AG04449 (cell line): ENCODE results near the gene WDR91.

Source experiments
- CTCF ChIA-PET: fragments of 350-600 bp; formaldehyde crosslinking; extraction: SDS; loops from one replicate; lab custom pipeline; 2021; ENCODE audit warnings: antibody characterized with exemption; lab: Yijun Ruan, JAX
- POLR2A ChIA-PET: fragments of 400-600, 350-600 bp; formaldehyde crosslinking; extraction: SDS; loops from one replicate; lab custom pipeline; 2020; ENCODE audit warnings: antibody characterized with exemption, inconsistent platforms; lab: Yijun Ruan, JAX
- DNase-seq: peaks from one replicate; pipeline ENCODE4 v3.0.0-alpha.2; 2010; ENCODE audit warnings: low read depth, low spot score
- H3K4me3 ChIP-seq: 2 replicates; pipeline ENCODE4 v1.5.1; 2011; ENCODE audit warnings: low read depth, mild to moderate bottlenecking, control low read depth, low read length
- TF ChIP-seq, protein P1 (sequence below): IDR thresholded peaks from one replicate; pipeline ENCODE4 v1.5.1; 2011; ENCODE audit warnings: mild to moderate bottlenecking, moderate library complexity, low read length, control low read depth, inconsistent platforms; ENCODE audit not compliant: insufficient read depth; ENCODE audit errors: missing control alignments

Gene WDR91

GRCh38 chr7:135150072-135150782 lies 61.1 kb downstream of the WDR91 start:
- ChIA-PET CTCF (interaction anchor here (0.6 to 1.0 kb wide), 2 partner anchors 10 to 24 kb away, joined by 3 to 5 read pairs; no protein-coding TSS in a partner anchor), POLR2A (no interaction called here)
- no peak overlapping the region for H3K4me3 ChIP-seq
- no peak for DNase-seq
- TF ChIP-seq, protein P1, sequence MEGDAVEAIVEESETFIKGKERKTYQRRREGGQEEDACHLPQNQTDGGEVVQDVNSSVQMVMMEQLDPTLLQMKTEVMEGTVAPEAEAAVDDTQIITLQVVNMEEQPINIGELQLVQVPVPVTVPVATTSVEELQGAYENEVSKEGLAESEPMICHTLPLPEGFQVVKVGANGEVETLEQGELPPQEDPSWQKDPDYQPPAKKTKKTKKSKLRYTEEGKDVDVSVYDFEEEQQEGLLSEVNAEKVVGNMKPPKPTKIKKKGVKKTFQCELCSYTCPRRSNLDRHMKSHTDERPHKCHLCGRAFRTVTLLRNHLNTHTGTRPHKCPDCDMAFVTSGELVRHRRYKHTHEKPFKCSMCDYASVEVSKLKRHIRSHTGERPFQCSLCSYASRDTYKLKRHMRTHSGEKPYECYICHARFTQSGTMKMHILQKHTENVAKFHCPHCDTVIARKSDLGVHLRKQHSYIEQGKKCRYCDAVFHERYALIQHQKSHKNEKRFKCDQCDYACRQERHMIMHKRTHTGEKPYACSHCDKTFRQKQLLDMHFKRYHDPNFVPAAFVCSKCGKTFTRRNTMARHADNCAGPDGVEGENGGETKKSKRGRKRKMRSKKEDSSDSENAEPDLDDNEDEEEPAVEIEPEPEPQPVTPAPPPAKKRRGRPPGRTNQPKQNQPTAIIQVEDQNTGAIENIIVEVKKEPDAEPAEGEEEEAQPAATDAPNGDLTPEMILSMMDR = no peak

GRCh38 chr7:135147899-135148721 lies 63.2 kb downstream of the WDR91 start, which contains the start of gene TMEM140:
TSS of gene TMEM140 (plus strand) at chr7:135148072. CDS start at chr7:135164442, 16,370 bp downstream.
- POLR2A ChIA-PET = no interaction called here
- TF ChIP-seq, protein P1 = no peak
- no peak for DNase-seq
- CTCF ChIA-PET = interaction anchor here (1.1 kb wide), 1 partner anchor 10 kb away, joined by 3 read pairs; no protein-coding TSS in a partner anchor
- peak within 1 kb of the TSS; percentile 15; the same call in 1 of the 2 replicates for H3K4me3 ChIP-seq

- H3K4me3 ChIP-seq = no peak overlapping the region
- DNase-seq = no peak
- TF ChIP-seq, protein P1 = no peak
- POLR2A ChIA-PET = no interaction called here
- CTCF ChIA-PET = interaction anchor here (1.1 kb wide), 1 partner anchor 10 kb away, joined by 3 read pairs; no protein-coding TSS in a partner anchor
Observed at GRCh38 chr7:135147341-135147898, 63.9 kb downstream of the WDR91 start.

GRCh38 chr7:135143885-135144668 lies 67.2 kb downstream of the WDR91 start:
- CTCF ChIA-PET = interaction anchor here (0.7 kb wide), 1 partner anchor 26 kb away, joined by 3 read pairs; the partner anchor contains the start of gene CYREN
- TF ChIP-seq, protein P1 = no peak
- H3K4me3 ChIP-seq = no peak overlapping the region
- POLR2A ChIA-PET = no interaction called here
- no peak for DNase-seq
